IMR-90 (cell line): ENCODE measurements around the gene TPST1.

Experiments
- BHLHE40 ChIP-seq: fragments of 150-350 bp; IDR thresholded peaks from 2 replicates; pipeline ENCODE4 v1.6.1; 2016; ENCODE audit warnings: mild to moderate bottlenecking, low read depth, low read length
- CEBPB ChIP-seq: IDR thresholded peaks from 2 replicates; pipeline ENCODE4 v1.6.1; 2012; ENCODE audit warnings: low read depth, low read length, improper control_type of control experiment
- CTCF ChIP-seq: conservative IDR thresholded peaks from 2 replicates; pipeline ENCODE4 v1.5.1; 2012; ENCODE audit warnings: mild to moderate bottlenecking, low read depth, low read length, improper control_type of control experiment
- ELK1 ChIP-seq: fragments of 150-350 bp; IDR thresholded peaks from 2 replicates; pipeline ENCODE4 v1.6.1; 2016; ENCODE audit warnings: low read depth, mild to moderate bottlenecking, low read length, moderate library complexity, borderline replicate concordance
- MAFK ChIP-seq: IDR thresholded peaks from 2 replicates; pipeline ENCODE4 v1.6.1; 2012; ENCODE audit warnings: low read depth, low read length, improper control_type of control experiment
- POLR2A ChIP-seq: IDR thresholded peaks from 2 replicates; pipeline ENCODE4 v1.6.1; 2012; ENCODE audit warnings: mild to moderate bottlenecking, low read depth, low read length
- RCOR1 ChIP-seq: IDR thresholded peaks from 2 replicates; pipeline ENCODE4 v1.6.1; 2012; ENCODE audit warnings: mild to moderate bottlenecking, low read length, improper control_type of control experiment; ENCODE audit not compliant: insufficient replicate concordance
- SMC3 ChIP-seq: fragments of 150-350 bp; IDR thresholded peaks from 2 replicates; pipeline ENCODE4 v1.6.1; 2016; ENCODE audit warnings: low read depth, mild to moderate bottlenecking, antibody characterized with exemption, low read length, moderate library complexity
- USF2 ChIP-seq: fragments of 150-350 bp; IDR thresholded peaks from 2 replicates; pipeline ENCODE4 v1.6.1; 2017; ENCODE audit warnings: mild to moderate bottlenecking, antibody characterized with exemption, low read length, low read depth

- no peak for TF ChIP-seq CTCF
- TF ChIP-seq USF2: no peak
- no peak for TF ChIP-seq ELK1
- no peak for TF ChIP-seq POLR2A
- no peak for TF ChIP-seq SMC3
- TF ChIP-seq BHLHE40: no peak
- TF ChIP-seq CEBPB: no peak
- no peak for TF ChIP-seq RCOR1
- TF ChIP-seq MAFK: no peak
Observed at GRCh38 chr7:66227808-66228207, 22.7 kb downstream of the TPST1 start.
